ENCODE measurements around the gene TPCN1.

DNA sequence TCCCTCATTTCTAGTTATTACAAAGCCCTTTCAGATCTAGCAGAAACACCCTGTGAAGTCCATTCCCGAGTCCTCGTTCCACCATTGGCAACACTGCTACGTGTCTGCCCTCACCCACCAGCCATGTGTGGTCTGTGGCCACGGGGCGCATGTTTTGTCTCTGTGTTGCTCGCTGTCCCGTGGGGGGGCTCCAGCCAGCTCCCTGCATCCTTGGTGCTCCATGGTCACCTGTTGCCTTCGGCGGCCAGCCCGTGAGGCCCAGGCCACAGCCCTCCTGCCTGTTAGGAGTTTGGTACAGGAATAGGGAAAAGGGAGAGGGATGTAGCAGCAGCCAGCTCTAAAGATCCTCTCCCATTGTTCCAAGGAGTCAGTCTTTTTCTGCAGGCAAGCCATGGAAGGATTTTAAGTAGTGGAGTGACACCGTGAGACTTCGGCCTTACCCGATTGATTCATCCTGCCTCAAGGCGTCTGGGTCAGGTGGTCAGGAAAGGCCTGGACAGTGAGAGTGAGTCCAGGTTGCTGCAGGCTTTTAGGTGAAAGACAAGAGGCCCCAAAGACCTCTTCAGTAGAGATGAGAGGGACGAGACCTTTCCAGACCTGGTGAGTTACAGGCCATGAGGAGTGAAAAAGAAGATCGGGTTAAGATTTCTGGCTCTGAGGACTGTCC, 30.3 kb downstream of the TPCN1 start:
- TF ChIP-seq CTCF (IDR thresholded peaks at IDR 0.05 in 2 of 3, conservative IDR thresholded peaks at IDR 0.05 in 1 of 3; ENCODE audit: borderline replicate concordance in 1 of 3, insufficient read depth in 1 of 3, low read depth in 2 of 3, low read length in 2 of 3) (no peak), ZNF274 (IDR thresholded peaks at IDR 0.05; ENCODE audit: low read depth, low read length) (no peak), POLR2AphosphoS5 (IDR thresholded peaks at IDR 0.05; ENCODE audit: low read depth, low read length) (no peak), EZH2phosphoT487 (IDR thresholded peaks at IDR 0.05; ENCODE audit: borderline replicate concordance) (no peak), SP1 (IDR thresholded peaks at IDR 0.05; ENCODE audit: low read depth) (no peak), POLR2A (IDR thresholded peaks at IDR 0.05; ENCODE audit: borderline replicate concordance, extremely low read depth, insufficient read depth, insufficient read length) (no peak), RAD21 (IDR thresholded peaks at IDR 0.05; ENCODE audit: low read depth) (no peak), EZH2 (IDR thresholded peaks at IDR 0.05) (no peak), EGR1 (IDR thresholded peaks at IDR 0.05; ENCODE audit: low read depth) (no peak)
- TF ChIP-seq, protein P1, sequence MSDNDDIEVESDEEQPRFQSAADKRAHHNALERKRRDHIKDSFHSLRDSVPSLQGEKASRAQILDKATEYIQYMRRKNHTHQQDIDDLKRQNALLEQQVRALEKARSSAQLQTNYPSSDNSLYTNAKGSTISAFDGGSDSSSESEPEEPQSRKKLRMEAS (IDR thresholded peaks at IDR 0.05): no peak

Measured in HCT116 (cell line).